Esophagus (tissue), 2 donors: ENCODE measurements around the gene CHRD. TPM values are rescaled to one million over a fixed set of nuclear protein-coding genes. Genes with fewer than 3 reads are reported as not detected.

Experiments used
- H3K27ac ChIP-seq, 2 donors: one replicate each; pipeline ENCODE4 v1.5.1; 2013; ENCODE audit warnings: low read depth in 2 of 2, mild to moderate bottlenecking in 2 of 2, inconsistent platforms in 1 of 2, low read length in 1 of 2, moderate library complexity in 1 of 2
- H3K27me3 ChIP-seq, 2 donors: one replicate each; pipeline ENCODE4 v1.6.1; 2013; ENCODE audit warnings: low read length in 2 of 2, control low read depth in 1 of 2, mild to moderate bottlenecking in 1 of 2; ENCODE audit not compliant: insufficient read depth in 2 of 2, control insufficient read depth in 1 of 2
- H3K36me3 ChIP-seq, 2 donors: one replicate each; pipeline ENCODE4 v1.6.1; 2013; ENCODE audit warnings: low read length in 1 of 2; ENCODE audit not compliant: control insufficient read depth in 2 of 2, insufficient read depth in 2 of 2
- H3K4me1 ChIP-seq, 2 donors: one replicate each; pipeline ENCODE4 v1.6.1; 2013; ENCODE audit warnings: low read length in 1 of 2; ENCODE audit not compliant: control insufficient read depth in 2 of 2, insufficient read depth in 2 of 2
- H3K4me3 ChIP-seq, 2 donors: one replicate each; pipeline ENCODE4 v1.5.1; 2013; ENCODE audit warnings: low read length in 2 of 2, mild to moderate bottlenecking in 2 of 2, low read depth in 1 of 2, moderate library complexity in 1 of 2
- H3K9me3 ChIP-seq, 2 donors: one replicate each; pipeline ENCODE4 v1.6.1; 2013; ENCODE audit warnings: mild to moderate bottlenecking in 2 of 2, low read depth in 1 of 2, low read length in 1 of 2, moderate library complexity in 1 of 2; ENCODE audit not compliant: control insufficient read depth in 2 of 2, insufficient read depth in 1 of 2
- WGBS, 2 donors: extraction: QIAGEN DNeasy Blood & Tissue Kit; methylation state at CpG; one replicate each; pipeline ENCODE4 v1.1.7; 2013; 5-methylcytosine and 5-hydroxymethylcytosine counted together
- polyA plus RNA-seq, 2 donors: library from polyadenylated mRNA; stranded (reverse); fragments of 200-250 nt; gene quantifications; one replicate each; pipeline ENCODE4 v1.2.3, GENCODE V29; 2013
- donor health status: healthy with polysubstance abuse.
- donor health status: Bipolar disorder and iron deficiency.

CHRD gene
- polyA plus RNA-seq, 2 donors = 2.2 to 3.0 TPM

GRCh38 chr3:184359610-184360009 is 20.2 kb upstream of the CHRD start:
- H3K27me3 ChIP-seq = no peaks in the 10 kb centered on the region
- H3K9me3 ChIP-seq = no peaks in the 10 kb centered on the region
- peaks cover 0 to 6% of the 10 kb centered on the region in 2 donors for H3K4me1 ChIP-seq
- no peak overlapping the region for H3K4me3 ChIP-seq
- H3K36me3 ChIP-seq = peaks cover 0 to 6% of the 10 kb centered on the region in 2 donors
- H3K27ac ChIP-seq = no peak overlapping the region
- 60 to 65% methylated on average over 9 of the region's 9 CpGs for WGBS, 2 donors

DNA sequence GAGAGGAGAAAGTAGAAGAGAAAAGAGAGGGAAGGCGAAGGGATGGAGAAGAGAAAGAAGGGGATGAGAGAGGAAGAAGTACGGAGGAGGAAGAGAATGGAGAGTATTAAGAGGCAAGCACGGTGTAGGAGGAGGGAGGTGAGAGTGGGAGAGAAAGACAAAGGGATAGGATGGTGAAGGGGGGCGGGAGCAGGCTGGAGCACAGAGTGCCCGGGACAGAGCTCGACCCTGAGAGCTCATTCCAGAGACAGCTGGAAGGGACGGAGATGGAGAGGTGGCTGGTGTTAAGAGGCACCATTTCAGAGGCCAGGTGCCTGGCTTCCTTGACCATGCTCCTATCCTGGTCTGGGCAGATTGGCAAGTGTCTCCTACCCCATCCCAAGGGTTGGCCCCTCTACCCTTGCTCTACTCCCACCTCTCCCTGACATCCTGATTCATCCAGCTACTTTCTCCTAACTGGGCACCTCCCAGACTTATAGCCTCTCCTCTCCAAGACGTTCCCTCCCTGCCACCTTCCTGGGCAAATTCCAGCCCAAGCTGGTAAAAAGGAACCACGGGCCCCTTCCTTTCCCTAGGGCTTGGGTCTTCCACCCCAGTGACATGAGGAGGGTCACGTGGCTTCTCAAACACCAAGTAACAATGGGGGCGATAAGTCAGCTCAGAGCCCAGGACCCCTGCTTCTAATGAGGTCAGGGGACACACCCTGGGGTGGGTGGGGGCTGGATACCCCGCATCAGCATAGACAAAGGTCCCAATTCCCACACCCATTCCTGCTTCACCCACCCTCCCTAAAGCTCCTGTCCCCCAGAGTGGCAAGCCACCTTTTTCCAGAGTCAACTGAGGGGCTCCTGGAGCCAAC is 19.6 kb upstream of the CHRD start:
- Histone ChIP-seq H3K4me1 (peaks cover 0 to 6% of the 10 kb centered on the region in 2 donors), H3K9me3 (no peaks in the 10 kb centered on the region), H3K4me3 (peak overlapping the region; percentile 74 to 79), H3K27ac (no peak overlapping the region), H3K27me3 (no peaks in the 10 kb centered on the region), H3K36me3 (peaks cover 0 to 4% of the 10 kb centered on the region in 2 donors)
- 57 to 63% methylated on average over 11 to 12 of the region's 12 CpGs for WGBS, 2 donors

GRCh38 chr3:184360929-184361531 is 18.8 kb upstream of the CHRD start:
- peak overlapping the region; percentile 99 for H3K27ac ChIP-seq
- H3K9me3 ChIP-seq = no peaks in the 10 kb centered on the region
- H3K27me3 ChIP-seq = no peaks in the 10 kb centered on the region
- peaks cover 0 to 3% of the 10 kb centered on the region in 2 donors for H3K36me3 ChIP-seq
- 7 to 8% methylated on average over 24 of the region's 24 CpGs for WGBS, 2 donors
- peaks cover 0 to 6% of the 10 kb centered on the region in 2 donors for H3K4me1 ChIP-seq
- H3K4me3 ChIP-seq = peak overlapping the region; percentile 74 to 79

GRCh38 chr3:184361532-184361931 is 18.3 kb upstream of the CHRD start, which contains the start of the genes CLCN2 and POLR2H:
TSS of gene CLCN2 (minus strand) at chr3:184361605. CDS start at chr3:184361479, 126 bp downstream.
TSS of gene POLR2H (plus strand) at chr3:184361710. CDS start at chr3:184363493, 1,783 bp downstream.
- Histone ChIP-seq H3K4me1 (peaks cover 0 to 6% of the 10 kb centered on the region in 2 donors), H3K4me3 (peak within 1 kb of the TSS; percentile 74 to 79), H3K36me3 (peaks cover 0 to 3% of the 10 kb centered on the region in 2 donors), H3K27me3 (no peaks in the 10 kb centered on the region), H3K27ac (peak within 1 kb of the TSS; percentile 99), H3K9me3 (no peaks in the 10 kb centered on the region)
- 0% methylated on average over 33 to 56 of the region's 56 CpGs for WGBS, 2 donors

DNA sequence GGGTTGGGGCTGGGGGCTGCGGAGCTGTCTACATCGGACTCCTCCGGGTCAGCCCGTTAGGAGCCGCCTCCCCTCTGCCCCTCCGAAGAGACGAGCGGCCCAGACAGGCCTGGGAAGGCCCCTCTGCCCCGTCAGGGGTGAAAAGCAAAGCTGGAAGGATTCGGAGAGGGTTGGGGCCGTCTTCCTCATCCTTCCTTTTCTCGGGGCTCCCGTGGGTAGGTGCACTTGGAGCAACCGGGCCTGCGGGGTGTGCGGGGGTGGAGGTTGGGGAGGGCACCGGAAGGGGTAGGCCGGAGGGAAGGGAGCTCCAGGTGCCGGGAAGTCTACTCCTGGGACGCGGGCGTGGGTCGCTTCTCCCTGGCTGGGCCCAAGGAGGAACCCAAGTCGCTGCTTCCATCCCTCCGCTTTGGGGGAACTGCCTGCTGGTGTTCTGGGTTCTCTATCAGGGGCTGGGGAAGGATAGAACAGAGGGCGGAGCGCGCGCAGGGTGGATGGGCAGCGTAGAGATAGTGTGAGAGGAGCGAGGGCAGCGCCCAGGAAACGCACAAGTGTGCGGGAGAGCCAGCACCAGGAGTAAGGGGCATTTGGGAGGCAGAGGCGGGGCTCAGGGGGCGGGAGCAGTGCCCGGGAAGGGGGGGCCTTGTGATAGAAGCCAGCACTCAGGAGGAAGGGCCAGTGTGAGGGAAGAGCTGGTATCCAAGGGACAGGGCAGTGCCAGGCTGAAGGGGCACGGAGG is 17.8 kb upstream of the CHRD start:
- no peaks in the 10 kb centered on the region for H3K9me3 ChIP-seq
- peaks cover 0 to 6% of the 10 kb centered on the region in 2 donors for H3K4me1 ChIP-seq

DNA sequence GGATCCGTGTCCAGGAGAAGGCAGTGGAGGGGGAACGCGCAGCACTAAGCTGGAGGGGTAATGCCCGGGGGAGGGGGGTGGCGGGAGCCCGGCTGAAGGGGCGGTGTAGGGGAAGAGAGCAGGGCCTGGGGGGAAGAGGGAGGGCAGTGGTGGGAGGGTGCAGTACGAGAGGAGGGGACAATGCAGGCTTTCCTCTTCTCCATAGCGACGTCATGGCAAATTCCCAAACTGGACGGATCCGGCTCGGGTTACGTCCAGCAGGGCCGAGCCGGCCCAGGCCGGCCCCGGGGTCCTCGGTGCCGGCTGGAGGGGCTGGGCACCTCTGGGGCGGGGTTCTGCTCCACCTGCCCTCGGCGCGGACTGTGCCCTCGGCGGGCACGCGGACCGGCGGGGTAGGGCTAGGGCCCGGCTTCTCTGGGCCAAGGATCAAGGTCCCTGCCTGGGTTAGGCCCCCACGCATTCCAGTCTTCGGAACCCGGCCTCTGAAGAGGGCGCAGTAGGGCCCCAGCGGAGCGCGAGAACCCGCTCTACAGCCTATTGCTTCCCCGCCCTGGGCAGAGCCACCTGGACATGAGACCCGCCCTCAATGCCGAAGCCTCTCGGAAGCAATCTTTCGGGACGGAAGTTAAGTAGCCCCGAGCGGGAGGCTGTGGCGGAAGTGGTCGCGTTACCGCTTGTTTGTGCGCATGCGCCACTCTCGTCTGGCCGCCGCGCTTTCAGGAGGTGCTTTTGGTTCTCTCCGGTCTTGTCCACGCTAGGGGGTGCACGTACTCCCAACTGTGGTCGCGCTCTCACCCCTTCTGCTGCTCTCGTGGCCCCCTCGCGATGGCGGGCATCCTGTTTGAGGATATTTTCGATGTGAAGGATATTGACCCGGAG is 16.9 kb upstream of the CHRD start:
- WGBS, 2 donors = 1% methylated on average over 59 to 68 of the region's 68 CpGs
- peak overlapping the region; percentile 99 for H3K27ac ChIP-seq
- no peaks in the 10 kb centered on the region for H3K27me3 ChIP-seq
- H3K4me3 ChIP-seq = peak overlapping the region; percentile 74 to 79
- no peaks in the 10 kb centered on the region for H3K9me3 ChIP-seq
- H3K36me3 ChIP-seq = peaks cover 0 to 5% of the 10 kb centered on the region in 2 donors
- peaks cover 0 to 6% of the 10 kb centered on the region in 2 donors for H3K4me1 ChIP-seq

More for the DNA sequence above, 17.8 kb upstream of the CHRD start:
- Histone ChIP-seq H3K36me3 (peaks cover 0 to 6% of the 10 kb centered on the region in 2 donors), H3K27ac (peak overlapping the region; percentile 99), H3K4me3 (peak overlapping the region; percentile 74 to 79), H3K27me3 (no peaks in the 10 kb centered on the region)
- 0% methylated on average over 38 of the region's 38 CpGs for WGBS, 2 donors

DNA sequence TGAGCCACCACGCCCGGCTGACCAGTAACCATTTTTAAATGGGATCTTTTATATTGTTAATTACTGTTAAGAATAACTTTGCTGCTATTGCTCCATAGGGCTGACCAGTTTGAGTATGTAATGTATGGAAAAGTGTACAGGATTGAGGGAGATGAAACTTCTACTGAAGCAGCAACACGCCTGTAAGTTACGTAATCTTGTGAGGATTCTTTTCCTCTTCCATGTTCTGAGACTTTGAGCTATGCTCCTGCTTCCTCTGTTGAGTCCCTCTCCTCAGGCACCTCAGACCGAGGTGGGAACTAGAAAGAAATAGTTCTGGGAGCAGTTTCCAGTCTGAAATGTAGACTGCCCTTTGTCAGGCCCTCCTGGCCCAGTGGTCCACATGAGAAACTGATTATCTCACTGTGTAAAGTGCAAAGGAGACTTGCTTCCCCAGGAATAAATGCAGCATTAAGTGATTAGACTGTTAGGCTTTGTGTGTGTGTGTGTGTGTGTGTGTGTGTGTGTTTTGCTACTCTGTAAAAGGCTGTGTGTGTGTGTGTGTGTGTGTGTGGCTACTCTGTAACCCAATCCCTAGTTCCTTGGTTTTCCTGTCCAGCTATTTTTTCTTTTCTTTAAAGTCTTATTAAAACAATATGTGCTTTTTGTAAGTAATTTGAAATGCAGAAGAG is 13.1 kb upstream of the CHRD start:
- Histone ChIP-seq H3K4me3 (no peak overlapping the region), H3K36me3 (peaks cover 0 to 13% of the 10 kb centered on the region in 2 donors), H3K27me3 (no peaks in the 10 kb centered on the region), H3K9me3 (no peaks in the 10 kb centered on the region), H3K4me1 (peaks cover 0 to 2% of the 10 kb centered on the region in 2 donors), H3K27ac (no peak overlapping the region)
- 78 to 87% methylated on average over 5 of the region's 5 CpGs for WGBS, 2 donors

DNA sequence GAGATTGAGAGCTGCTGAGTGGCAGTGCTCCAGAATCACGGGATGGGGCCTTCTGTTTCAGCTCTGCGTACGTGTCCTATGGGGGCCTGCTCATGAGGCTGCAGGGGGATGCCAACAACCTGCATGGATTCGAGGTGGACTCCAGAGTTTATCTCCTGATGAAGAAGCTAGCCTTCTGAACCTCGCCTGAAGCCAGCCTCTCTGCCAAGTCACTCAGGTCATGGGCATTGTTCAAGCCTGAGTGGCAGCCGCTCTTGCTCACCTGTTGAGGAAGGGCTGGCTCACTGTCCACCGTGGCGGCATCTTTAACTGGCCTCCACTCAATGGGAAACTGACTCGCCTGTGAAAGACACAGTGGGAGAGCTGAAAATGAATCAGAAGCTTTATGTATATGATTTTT is 11.7 kb upstream of the CHRD start:
- Histone ChIP-seq H3K4me3 (no peak overlapping the region), H3K27me3 (no peaks in the 10 kb centered on the region), H3K9me3 (no peaks in the 10 kb centered on the region), H3K36me3 (peaks cover 0 to 13% of the 10 kb centered on the region in 2 donors), H3K4me1 (peaks cover 0 to 2% of the 10 kb centered on the region in 2 donors), H3K27ac (no peak overlapping the region)
- 79 to 87% methylated on average over 9 of the region's 9 CpGs for WGBS, 2 donors
